HG02840 (cell line): Measurements from ENCODE around the gene SLC39A9.
"Not testable (repeated sequence)": the region's sequence is repeated elsewhere in the genome, so short reads cannot be mapped to it uniquely, and the experiment has no call there.

Source experiments
- ATAC-seq: cut with Tn5 transposase; IDR thresholded peaks from one replicate; pipeline ENCODE4 v1.9.1; 2021; ENCODE audit warnings: mild to moderate bottlenecking, moderate library complexity, moderate number of reproducible peaks; ENCODE audit not compliant: unreplicated experiment, low FRiP score

The SLC39A9 gene

GRCh38 chr14:69416087-69416486 lies 17.6 kb downstream of the SLC39A9 start:
- ATAC-seq: not testable (repeated sequence)

- ATAC-seq: no peak
These were observed 24.8 kb downstream of the SLC39A9 start for GRCh38 chr14:69423279-69423678.

GRCh38 chr14:69424149-69424923 lies 25.8 kb downstream of the SLC39A9 start:
- no peak for ATAC-seq

GRCh38 chr14:69427596-69427995 lies 29.1 kb downstream of the SLC39A9 start:
- ATAC-seq: no peak

- no peak for ATAC-seq
These were observed 30.0 kb downstream of the SLC39A9 start for GRCh38 chr14:69428289-69428998.

- no peak for ATAC-seq
These were observed 31.2 kb downstream of the SLC39A9 start for GRCh38 chr14:69429643-69430042.

GRCh38 chr14:69430306-69430939 lies 31.9 kb downstream of the SLC39A9 start:
- no peak for ATAC-seq

- ATAC-seq: no peak
These were observed 33.9 kb downstream of the SLC39A9 start for GRCh38 chr14:69432364-69432763.

- no peak for ATAC-seq
These were observed 41.2 kb downstream of the SLC39A9 start for GRCh38 chr14:69439521-69440270.

GRCh38 chr14:69441948-69442347 lies 43.5 kb downstream of the SLC39A9 start:
- ATAC-seq: peak; percentile 84

GRCh38 chr14:69443296-69443805 lies 44.9 kb downstream of the SLC39A9 start:
- no peak for ATAC-seq

GRCh38 chr14:69449216-69449615 lies 50.7 kb downstream of the SLC39A9 start:
- no peak for ATAC-seq

GRCh38 chr14:69451941-69452340 lies 53.4 kb downstream of the SLC39A9 start:
- no peak for ATAC-seq

- ATAC-seq: no peak
These were observed 59.9 kb downstream of the SLC39A9 start for GRCh38 chr14:69458350-69458749.

GRCh38 chr14:69459122-69459521 lies 60.6 kb downstream of the SLC39A9 start:
- no peak for ATAC-seq

- ATAC-seq: no peak
These were observed 61.7 kb downstream of the SLC39A9 start for GRCh38 chr14:69460093-69460701.

GRCh38 chr14:69464379-69464778 lies 65.9 kb downstream of the SLC39A9 start:
- no peak for ATAC-seq

GRCh38 chr14:69464829-69465228 lies 66.3 kb downstream of the SLC39A9 start:
- no peak for ATAC-seq

GRCh38 chr14:69468949-69469348 lies 70.5 kb downstream of the SLC39A9 start:
- ATAC-seq: no peak

- no peak for ATAC-seq
These were observed 72.9 kb downstream of the SLC39A9 start for GRCh38 chr14:69471436-69471835.
